HG02852 (cell line): ENCODE measurements around the gene RBFA.
A peak's percentile ranks its signal among the peaks of the same experiment; 100 is the strongest.
"Not testable (repeated sequence)": the region's sequence is repeated elsewhere in the genome, so short reads cannot be mapped to it uniquely, and the experiment has no call there.

ENCODE experiments used
- ATAC-seq: cut with Tn5 transposase; IDR thresholded peaks from one replicate; pipeline ENCODE4 v1.9.1; 2021; ENCODE audit warnings: mild to moderate bottlenecking, moderate library complexity; ENCODE audit not compliant: unreplicated experiment

RBFA gene

GRCh38 chr18:80034068-80034851 is at the start of gene RBFA:
RBFA (plus strand) TSS chr18:80034434; CDS start chr18:80034496, 62 bp downstream.
- ATAC-seq: peak; percentile 74

GRCh38 chr18:79985172-79985571 is 49.1 kb upstream of the RBFA start:
- ATAC-seq: no peak

GRCh38 chr18:79986726-79987125 is 47.5 kb upstream of the RBFA start:
- ATAC-seq: no peak

GRCh38 chr18:79987566-79987965 is 46.7 kb upstream of the RBFA start:
- no peak for ATAC-seq

GRCh38 chr18:79988071-79988450 is 46.2 kb upstream of the RBFA start:
- peak; percentile 63 for ATAC-seq

GRCh38 chr18:79988451-79989194 is 45.6 kb upstream of the RBFA start, which contains the start of gene TXNL4A:
TXNL4A (minus strand) TSS chr18:79988563; CDS start chr18:79988392, 171 bp downstream.
- peak; percentile 97 for ATAC-seq

GRCh38 chr18:79989195-79989497 is 45.1 kb upstream of the RBFA start:
- no peak for ATAC-seq

GRCh38 chr18:79991494-79991893 is 42.7 kb upstream of the RBFA start:
- ATAC-seq: no peak

- not testable (repeated sequence) for ATAC-seq
Observed at GRCh38 chr18:79999701-80000100, 34.5 kb upstream of the RBFA start.

- no peak for ATAC-seq
Observed at GRCh38 chr18:80000877-80001276, 33.4 kb upstream of the RBFA start.

GRCh38 chr18:80002468-80002867 is 31.8 kb upstream of the RBFA start:
- no peak for ATAC-seq

- ATAC-seq: no peak
Observed at GRCh38 chr18:80004600-80005342, 29.5 kb upstream of the RBFA start.

GRCh38 chr18:80006724-80007123 is 27.5 kb upstream of the RBFA start:
- no peak for ATAC-seq

GRCh38 chr18:80009661-80010550 is 24.3 kb upstream of the RBFA start:
- no peak for ATAC-seq

- ATAC-seq: no peak
Observed at GRCh38 chr18:80010551-80010906, 23.7 kb upstream of the RBFA start.

- not testable (repeated sequence) for ATAC-seq
Observed at GRCh38 chr18:80011496-80012137, 22.6 kb upstream of the RBFA start.

- ATAC-seq: no peak
Observed at GRCh38 chr18:80012714-80013113, 21.5 kb upstream of the RBFA start.

GRCh38 chr18:80022613-80023012 is 11.6 kb upstream of the RBFA start:
- ATAC-seq: no peak

GRCh38 chr18:80023173-80023572 is 11.1 kb upstream of the RBFA start:
- no peak for ATAC-seq

- ATAC-seq: no peak
Observed at GRCh38 chr18:80026363-80026762, 7.9 kb upstream of the RBFA start.
